Measurements from ENCODE around the gene KLK14.

DNA sequence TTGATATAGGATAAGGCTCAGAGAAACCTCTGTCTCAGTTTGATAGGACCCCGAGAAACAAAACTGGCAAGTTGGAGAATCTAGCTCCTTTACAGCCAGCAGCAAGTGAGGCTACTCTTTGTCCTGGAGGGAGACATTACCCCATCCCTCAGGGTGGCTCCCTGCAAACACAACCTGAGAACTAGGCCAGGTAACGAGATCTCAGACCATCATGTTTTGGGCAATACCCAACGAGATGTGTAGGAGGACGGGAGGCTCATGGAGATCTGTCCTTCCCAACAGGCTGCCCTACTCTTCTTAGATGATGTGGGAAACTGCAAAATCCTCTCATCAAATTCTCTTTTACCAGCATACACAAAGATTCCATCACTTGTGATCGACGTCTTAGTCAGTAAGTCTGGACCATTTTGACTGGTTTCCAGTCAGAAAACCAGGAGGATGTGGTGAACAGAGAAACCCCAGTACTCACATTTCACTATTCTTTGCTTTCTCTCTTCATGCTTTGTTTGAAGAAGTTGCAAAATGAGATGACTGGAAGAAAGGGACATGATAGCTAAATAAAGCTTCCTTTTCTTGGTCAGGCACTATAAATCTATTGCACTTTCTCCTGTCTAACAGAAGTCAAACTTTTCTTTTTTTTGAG is 31.5 kb upstream of the KLK14 start:
- TF ChIP-seq, protein P1, sequence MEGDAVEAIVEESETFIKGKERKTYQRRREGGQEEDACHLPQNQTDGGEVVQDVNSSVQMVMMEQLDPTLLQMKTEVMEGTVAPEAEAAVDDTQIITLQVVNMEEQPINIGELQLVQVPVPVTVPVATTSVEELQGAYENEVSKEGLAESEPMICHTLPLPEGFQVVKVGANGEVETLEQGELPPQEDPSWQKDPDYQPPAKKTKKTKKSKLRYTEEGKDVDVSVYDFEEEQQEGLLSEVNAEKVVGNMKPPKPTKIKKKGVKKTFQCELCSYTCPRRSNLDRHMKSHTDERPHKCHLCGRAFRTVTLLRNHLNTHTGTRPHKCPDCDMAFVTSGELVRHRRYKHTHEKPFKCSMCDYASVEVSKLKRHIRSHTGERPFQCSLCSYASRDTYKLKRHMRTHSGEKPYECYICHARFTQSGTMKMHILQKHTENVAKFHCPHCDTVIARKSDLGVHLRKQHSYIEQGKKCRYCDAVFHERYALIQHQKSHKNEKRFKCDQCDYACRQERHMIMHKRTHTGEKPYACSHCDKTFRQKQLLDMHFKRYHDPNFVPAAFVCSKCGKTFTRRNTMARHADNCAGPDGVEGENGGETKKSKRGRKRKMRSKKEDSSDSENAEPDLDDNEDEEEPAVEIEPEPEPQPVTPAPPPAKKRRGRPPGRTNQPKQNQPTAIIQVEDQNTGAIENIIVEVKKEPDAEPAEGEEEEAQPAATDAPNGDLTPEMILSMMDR (IDR thresholded peaks at IDR 0.05; ENCODE audit: insufficient read depth, low read depth, low read length) = no peak
- TF ChIP-seq EZH2 (IDR thresholded peaks at IDR 0.05; ENCODE audit: insufficient read depth, low read length) = no peak

Measured in astrocyte (in vitro differentiated cells and primary cell).